OCI-M1 (cell line): ENCODE measurements around the gene TBC1D24.
A peak's percentile ranks its signal among the peaks of the same experiment; 100 is the strongest.
"Not testable (repeated sequence)": the region's sequence is repeated elsewhere in the genome, so short reads cannot be mapped to it uniquely, and the experiment has no call there.

Source experiments
- DNase-seq: peaks from one replicate; lab custom pipeline; 2025; lab: John Stamatoyannopoulos, UW

Gene TBC1D24

DNA sequence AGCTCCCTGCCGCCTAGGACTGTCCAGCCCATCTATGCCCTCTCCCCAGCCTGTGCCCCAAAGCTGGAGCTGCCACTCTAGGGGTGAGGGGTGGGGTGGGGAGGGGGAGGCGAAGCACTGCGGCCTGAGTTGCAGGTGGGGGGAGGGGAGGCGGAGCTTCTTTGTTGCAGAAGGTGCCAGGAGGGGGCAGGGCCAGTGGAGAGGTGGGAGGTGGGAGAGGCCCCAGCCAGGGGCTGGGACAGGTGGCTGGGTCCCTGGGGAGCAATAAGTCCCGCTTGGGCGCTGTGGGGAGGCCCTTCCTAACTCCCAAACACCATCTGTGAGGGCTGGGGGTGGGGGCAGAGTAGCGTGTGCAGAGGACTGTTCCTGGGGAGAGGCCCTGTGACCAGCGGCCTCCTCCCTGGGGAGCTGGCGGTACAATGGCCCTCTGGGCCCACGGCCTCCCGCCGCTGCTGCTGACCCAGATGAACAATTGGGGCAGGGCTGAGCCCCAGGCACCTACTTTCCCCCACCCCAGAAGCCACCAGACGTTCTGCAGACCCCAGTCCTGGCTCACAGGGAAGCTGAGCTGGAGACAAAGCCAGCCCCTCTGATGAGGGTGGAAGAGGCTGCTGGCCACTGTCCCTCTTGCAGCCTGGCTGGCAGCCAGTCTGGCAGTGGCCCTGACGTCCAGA, 6.1 kb upstream of the TBC1D24 start:
- peak; percentile 64 for DNase-seq

DNA sequence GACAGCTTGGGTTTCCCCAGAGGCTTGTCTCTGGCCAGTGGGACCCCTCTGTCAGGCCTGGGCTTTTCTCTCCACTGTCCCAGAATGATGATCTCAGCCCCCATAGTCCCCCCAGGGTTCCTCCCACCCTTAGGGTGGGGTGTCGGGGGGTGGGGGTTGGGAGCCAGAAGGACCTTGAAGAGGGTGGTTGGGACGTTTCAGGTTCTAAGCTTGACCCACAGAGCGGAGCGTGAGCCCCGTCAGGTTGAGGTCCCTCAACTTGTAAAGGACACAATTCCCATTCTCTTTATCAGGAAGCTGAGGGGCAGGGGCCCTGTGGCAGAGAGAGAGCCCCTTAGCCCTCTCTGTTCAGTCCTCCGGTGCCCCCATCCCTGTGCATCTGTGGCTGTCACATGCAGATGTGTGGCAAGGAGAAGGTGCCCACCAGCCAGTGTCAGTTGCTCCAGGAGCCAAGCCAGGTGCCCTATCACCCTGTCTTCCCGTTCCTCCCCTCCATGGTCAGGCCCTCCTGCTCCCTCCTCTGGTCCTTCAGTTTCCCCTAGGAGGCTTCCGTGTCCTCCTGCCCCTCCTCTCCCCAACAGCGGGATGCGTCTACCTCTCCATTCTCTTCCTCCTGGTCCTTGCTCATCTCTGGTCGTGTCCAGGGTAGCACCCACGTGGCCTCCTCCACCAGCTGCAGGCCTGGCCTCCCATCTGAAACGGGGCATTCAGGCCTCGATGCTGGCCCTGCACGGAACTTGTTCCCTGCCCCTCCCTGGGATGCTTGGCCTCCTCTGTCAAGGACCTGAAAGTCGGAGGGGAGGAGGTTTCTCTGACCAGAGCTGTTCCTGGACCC, 5.3 kb upstream of the TBC1D24 start:
- no peak for DNase-seq

DNA sequence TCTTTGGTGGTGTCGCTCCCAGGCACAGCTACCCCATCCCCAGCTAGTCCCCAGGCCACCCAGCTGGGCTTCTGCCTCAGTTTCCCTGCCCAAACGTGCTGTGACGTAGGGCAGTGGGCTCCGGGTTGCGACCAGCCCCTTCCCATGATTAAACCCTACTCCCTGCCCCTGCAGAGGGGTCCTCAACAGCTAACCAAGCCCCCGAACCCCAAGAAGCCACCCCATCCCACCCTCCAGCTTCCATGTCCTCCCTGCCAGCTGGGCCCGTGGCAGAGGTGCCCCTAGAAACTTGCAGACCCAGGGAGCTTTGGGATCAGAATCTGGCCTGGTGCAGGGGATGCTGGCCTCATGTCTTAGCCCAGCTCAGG, 4.7 kb upstream of the TBC1D24 start:
- DNase-seq = no peak

DNA sequence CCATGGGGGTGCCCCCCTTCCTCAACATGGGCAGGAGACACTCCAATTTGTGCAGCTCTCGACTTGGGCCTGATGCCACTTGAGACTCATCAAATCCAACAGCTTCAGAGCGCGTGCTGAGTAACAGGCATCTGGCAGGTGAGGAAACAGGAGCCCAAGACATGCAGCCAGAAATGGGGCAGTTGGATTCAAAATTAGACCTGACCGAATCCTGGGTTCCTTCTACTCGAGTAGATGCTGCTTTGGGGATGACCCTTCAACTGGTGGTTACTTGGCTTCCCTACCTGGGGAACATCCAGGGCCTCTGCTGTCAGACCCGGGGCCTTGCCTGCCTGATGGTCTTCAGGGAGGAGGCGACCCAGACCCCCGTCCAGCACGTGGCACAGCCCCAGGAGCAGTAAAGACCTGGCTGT, 4.3 kb upstream of the TBC1D24 start:
- no peak for DNase-seq

DNA sequence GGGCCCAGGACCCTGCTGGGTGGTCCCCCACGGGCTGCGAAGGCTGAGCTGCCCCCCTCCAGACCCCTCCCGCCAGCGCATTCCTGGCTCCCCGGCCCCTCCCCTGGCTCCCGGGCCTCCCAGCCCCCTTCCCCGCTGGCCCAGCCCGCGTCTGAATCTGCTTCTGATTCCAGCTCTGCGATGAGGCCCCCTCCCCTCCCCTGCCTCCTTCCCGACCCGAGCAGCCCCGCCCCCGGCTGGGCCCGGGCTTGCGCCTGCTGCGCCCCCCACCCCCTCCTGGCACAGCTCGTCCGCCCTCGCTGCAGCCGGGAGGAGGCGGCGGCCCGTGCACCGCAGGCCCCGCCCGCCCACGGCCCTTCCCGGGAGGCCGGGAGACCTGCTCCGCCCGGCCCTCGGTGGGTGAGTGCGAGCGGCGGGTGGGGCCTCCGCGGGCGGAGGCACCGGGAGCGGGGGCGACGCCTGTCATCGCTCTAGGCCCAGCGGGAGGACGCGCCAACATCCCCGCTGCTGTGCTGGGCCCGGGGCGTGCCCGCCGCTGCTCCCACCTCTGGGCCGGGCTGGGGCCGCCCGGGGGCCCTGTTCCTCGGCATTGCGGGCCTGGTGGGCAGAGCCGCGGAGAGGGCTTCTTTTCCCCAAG, 3.8 kb upstream of the TBC1D24 start, which contains the start of gene NTN3:
Gene NTN3 (plus strand): TSS at position 282 of the 637 bp plus-strand sequence. CDS start 405 bp downstream, outside the sequence.
- peak; percentile 43 for DNase-seq

DNA sequence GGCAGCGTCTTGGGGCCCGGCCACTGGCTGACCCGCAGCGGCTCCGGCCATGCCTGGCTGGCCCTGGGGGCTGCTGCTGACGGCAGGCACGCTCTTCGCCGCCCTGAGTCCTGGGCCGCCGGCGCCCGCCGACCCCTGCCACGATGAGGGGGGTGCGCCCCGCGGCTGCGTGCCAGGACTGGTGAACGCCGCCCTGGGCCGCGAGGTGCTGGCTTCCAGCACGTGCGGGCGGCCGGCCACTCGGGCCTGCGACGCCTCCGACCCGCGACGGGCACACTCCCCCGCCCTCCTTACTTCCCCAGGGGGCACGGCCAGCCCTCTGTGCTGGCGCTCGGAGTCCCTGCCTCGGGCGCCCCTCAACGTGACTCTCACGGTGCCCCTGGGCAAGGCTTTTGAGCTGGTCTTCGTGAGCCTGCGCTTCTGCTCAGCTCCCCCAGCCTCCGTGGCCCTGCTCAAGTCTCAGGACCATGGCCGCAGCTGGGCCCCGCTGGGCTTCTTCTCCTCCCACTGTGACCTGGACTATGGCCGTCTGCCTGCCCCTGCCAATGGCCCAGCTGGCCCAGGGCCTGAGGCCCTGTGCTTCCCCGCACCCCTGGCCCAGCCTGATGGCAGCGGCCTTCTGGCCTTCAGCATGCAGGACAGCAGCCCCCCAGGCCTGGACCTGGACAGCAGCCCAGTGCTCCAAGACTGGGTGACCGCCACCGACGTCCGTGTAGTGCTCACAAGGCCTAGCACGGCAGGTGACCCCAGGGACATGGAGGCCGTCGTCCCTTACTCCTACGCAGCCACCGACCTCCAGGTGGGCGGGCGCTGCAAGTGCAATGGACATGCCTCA, 3.1 kb upstream of the TBC1D24 start:
- DNase-seq = no peak

DNA sequence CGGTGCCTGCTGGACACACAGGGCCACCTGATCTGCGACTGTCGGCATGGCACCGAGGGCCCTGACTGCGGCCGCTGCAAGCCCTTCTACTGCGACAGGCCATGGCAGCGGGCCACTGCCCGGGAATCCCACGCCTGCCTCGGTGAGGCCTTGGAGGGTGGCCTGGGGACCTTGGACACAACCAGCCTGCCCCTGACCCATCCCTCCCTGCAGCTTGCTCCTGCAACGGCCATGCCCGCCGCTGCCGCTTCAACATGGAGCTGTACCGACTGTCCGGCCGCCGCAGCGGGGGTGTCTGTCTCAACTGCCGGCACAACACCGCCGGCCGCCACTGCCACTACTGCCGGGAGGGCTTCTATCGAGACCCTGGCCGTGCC, 2.5 kb upstream of the TBC1D24 start:
- no peak for DNase-seq

DNA sequence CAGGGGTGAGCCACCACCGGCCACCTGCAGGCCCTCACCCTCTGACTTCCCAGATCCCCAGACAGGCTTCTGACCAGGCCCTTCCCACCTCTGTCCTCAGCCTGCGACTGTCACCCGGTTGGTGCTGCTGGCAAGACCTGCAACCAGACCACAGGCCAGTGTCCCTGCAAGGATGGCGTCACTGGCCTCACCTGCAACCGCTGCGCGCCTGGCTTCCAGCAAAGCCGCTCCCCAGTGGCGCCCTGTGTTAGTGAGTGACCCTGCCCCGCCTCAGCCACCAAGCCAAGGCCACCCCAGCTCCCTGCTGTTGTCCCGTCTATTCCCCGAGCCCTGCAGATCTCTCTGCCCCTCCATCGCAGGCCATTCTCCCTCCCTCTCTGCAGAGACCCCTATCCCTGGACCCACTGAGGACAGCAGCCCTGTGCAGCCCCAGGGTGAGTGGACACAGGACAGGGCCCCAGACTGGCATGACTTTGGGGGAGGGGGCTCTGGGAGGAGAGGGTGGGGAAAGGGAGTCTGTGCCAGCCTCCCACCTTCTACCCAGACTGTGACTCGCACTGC, 2.0 kb upstream of the TBC1D24 start:
- no peak for DNase-seq

DNA sequence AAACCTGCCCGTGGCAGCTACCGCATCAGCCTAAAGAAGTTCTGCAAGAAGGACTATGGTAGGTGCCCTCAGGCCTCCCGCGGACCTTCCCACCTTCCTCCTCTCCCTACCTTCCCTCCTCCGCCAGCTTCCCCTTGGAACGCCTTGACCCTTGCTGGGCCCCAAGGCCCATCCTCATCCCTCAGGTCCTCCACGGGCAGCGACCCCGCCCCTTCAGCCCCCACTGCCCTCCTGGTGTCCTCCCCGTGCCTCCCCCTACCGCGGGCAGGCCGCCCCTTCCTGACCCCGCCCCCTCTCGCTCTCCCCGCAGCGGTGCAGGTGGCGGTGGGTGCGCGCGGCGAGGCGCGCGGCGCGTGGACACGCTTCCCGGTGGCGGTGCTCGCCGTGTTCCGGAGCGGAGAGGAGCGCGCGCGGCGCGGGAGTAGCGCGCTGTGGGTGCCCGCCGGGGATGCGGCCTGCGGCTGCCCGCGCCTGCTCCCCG, 1.4 kb upstream of the TBC1D24 start:
- DNase-seq = peak; percentile 33

DNA sequence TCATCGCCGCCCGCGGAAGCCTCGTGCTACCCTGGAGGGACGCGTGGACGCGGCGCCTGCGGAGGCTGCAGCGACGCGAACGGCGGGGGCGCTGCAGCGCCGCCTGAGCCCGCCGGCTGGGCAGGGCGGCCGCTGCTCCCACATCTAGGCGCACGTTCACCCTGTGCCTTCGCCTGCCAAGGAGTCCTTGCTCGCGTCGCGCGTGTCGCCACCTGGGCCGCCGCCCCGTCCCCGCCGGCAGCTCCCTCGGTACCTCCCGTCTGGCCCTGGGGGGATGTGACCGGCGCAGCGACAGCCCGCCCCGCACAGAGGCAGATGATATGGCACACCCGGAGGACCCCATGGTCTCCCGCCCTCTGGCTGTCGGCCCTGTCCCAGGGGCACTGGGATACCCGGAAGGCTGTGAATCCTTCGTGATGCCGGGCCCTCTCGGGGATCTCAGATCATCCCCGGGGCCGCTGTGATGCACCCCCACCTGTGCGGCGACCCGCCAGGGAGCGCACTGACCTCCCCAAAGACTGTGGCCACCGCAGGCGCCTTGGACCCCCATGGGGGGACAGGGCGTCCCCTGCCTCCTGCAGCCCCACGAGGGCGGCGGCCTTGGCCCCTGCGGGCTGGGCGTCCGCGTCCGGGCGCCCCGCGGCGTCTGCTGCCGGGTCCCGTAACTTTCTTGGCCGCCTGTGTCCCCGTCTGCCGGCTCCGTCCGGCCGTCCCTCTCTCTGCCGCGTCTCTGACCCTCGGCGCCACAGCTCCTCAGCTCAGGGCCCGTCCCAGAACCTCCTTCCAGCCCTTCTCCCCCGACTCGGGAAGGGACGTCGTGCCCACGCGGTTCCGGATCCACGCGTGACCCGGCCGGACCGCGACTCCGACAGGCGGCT, 689 bp upstream of the TBC1D24 start:
- peak; percentile 75 for DNase-seq

DNA sequence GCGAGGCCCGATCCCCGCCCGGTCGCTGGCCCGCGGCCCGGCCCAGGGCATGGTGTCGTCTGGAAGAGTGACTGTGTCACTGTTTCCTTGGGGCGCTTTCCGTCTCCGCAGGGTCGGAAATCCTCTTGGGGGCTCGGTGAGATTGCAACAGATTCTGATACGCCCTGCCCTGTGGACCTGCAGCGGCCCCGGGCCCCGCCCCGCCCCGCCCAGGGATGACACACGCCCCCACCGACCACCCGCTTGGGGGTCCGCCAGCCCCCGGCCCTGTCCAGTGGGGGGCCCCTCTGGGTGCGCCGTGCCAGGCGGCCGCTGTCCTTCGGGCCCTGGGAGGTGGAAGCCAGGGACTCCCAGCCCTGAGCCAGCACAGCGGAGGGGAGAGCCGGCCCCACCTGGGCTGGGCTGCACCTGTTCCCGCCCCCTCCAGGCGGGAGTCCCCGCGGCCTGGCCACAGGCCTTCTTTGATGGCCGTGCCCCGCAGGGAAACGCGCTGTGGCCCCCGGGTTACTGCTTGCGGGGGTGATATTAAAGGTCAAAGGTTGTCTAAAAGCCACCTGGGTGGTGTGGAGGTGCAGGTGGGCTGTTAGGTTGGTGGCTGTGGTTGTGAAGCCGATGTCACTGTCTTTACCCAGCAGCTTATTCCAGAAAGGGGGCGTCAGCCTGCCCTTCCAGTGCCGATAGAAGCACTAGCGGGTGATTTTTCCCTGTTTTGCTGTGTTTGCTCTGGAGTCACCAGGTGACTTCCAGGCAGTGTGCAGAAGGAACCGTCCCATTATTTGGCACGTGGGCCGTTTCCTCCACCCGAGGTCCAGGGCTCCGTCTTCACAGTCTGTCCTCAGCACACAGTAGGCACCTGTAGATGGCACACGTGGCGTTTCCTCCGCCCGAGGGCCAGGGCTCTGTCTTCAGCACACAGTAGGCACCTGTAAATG, 752 bp downstream of the TBC1D24 start:
- DNase-seq = peak; percentile 28

DNA sequence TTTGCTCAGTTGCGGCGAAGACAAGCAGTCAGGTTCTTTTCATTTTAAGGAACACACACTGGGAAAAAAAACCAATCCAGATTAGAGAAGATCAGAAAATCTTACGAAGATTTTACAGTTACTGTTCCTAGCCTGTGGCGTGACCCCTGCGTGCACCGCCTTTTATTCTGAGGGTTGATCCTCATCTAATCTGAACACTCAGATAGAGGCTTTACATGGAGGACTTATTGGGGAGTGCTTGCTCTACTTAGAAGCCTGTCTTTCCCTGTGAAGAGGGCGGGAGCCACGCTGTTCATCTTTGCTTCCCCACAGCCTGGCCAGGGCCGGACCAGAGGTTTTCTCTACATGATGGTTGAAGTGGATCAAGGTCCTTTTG, 1.4 kb downstream of the TBC1D24 start:
- DNase-seq = no peak

DNA sequence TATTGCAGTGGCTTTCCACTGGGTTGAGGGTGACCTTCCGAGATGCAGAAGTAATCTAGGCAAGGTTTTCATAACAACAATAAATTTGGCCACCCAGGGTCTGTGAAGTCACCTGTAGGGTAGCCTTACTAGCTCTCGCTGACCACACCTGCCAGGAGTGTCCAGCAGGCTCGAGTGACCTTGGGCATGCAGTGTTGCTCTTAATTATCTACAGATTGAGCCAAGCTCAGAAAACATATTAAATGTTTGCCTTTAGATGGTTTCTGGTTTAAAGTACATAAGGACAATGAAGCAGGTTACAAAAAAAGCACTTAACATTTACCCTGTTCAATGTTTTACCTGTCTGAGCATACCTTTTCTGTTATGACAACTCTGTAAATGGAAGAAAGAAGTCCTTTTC, 1.8 kb downstream of the TBC1D24 start:
- DNase-seq = no peak

DNA sequence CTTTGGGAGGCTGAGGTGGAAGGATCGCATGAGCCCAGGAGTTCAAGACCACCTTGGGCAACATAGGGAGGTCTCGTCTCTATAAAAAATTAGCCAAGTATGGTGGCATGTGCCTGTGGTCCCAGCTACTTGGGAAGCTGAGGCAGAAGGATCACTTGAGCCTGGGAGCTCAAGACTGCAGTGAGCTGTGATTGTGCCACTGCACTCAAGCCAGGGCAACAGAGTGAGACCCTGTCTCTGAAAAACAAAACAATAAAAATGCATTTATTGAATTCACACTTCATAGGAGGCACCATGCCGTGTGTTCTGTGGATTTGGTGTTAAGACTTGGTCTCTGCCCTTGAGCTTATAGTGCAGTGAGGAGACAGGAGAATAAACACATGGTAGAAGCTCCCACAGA, 2.4 kb downstream of the TBC1D24 start:
- DNase-seq = no peak

DNA sequence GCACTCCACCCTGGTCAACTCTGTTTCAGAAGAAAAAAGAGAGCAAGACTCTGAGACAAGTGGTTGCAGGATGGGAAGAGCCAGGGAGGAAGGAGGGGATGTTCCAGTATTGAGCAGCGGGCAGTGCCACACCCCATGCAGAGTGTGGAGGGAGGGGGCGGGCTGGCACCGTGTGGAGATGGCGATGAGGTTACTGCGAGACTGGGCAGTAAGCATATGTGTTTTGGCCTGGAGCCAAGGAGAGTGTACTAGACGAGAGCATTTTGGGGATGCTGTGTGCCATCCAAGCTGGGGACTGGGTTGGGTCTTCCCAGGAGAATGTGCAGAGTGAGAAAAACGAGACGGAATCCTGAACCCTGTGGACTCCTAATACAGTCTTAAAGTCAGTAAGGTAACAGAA, 3.4 kb downstream of the TBC1D24 start:
- no peak for DNase-seq

DNA sequence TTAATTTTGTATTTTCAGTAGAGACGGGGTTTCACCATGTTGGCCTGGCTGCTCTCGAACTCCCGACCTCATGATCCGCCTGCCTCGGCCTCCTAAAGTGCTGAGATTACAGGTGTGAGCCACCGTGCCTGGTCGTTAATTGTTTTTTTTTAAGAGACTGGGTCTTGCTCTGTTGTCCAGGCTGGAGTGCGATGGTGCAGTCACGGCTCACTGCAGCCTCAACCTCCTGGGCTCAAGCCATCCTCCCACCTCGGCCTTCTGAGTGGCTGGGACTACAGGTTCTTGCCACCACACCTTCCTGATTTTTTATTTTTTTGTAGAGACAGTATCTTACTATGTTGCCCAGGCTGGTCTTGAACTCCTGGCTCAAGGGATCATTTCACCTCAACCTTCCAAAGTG, 5.1 kb downstream of the TBC1D24 start:
- DNase-seq = not testable (repeated sequence)

DNA sequence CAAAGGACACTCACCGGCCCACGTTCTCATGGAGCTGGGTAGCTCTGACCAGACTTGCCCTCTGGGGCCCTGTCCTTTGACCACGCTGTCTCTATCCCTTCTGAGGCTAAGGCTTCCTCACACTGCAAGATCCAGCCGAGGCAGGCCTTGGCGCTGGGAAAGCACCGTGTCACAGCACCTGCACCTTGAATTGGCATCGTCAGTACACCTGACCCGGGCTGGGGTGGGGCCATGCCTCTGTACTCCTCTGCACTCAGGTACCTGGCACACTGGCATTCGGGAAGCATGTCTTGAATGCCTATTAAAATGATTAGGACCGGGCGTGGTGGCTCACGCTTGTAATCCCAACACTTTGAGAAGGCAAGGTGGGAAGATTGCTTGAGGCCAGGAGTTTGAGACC, 6.0 kb downstream of the TBC1D24 start:
- no peak for DNase-seq

DNA sequence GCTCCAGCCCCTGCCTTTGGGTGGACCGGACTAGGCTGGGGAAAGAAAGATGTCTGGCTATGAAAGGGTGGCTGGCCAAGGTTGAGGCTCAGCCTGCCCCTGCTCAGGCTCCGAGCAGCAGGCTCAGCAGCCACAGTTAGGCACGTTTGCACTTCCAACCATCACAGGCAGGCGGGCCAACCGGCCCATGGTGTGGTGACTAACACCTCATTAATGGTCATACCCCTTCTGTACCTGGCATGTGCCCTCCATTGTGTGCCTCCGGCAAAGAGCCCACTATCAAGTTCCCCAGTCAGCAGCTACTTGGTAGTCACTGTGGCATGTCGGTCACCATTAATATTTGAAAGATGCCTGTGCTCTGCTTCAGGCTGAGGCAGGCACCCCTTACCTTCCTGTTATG, 6.7 kb downstream of the TBC1D24 start:
- DNase-seq = no peak

DNA sequence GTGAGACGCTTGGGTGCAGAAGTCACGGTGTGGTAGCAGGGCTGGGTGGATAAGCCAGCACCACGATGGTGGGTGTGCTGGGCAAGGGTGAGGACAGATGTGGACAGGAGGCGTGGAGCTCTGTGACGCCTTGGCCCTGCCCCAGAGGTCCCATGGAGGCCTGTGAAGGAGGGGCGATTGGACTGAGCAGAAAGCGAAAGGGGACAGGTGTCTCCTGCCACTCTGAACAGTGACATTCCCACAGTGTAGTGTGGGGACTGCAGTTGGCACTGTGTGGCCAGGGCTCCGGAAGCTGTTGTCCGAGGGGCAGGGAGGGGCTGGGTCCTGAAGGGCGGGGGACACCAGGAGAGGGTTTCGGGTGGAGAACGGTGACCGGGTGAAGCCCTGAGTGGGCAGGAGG, 7.3 kb downstream of the TBC1D24 start:
- no peak for DNase-seq
